ENCODE measurements around the gene OLR1.
A peak's percentile ranks its signal among the peaks of the same experiment; 100 is the strongest.
"Not testable (repeated sequence)": the region's sequence is repeated elsewhere in the genome, so short reads cannot be mapped to it uniquely, and the experiment has no call there.

OLR1 gene

DNA sequence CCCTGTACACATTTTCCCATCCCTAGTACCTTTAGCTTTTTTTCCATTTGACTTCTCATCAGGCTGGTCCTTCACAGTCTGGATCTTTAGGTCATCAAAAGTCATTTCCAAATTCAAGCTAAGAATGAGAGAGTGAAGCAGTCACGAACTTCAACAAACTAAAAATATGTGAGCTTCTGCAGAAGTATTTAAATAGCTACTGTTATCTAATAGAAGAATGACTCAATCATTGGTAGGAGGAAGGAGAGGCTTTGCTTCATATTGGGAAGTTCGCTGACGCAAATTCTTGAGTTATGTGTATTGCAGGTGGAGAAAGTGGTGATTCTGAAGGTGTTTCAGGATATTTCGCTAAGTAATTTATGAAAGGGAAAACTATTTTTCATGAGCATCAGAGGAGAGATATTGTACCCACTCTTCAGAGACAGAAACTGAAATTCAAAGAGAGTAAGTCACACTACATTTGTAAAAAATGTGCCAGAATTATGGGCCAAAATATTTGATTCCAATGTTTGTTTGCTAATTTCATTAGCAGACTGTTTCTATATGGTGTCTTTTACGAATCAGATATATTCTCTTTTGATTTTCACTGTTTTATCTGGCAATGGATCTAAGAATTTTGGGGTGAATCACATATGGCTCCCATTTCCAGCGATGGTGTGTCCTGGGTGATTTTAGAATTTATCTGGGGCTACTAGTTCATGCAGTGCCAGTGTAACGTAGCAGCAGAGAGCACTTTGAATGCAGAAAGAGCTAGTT is at the start of gene OLR1:
Gene OLR1, minus strand, starts transcription at position 160 of the 756 bp plus-strand sequence. Its CDS starts 55 bp downstream, at position 105.
- DNase-seq, result no peak

DNA sequence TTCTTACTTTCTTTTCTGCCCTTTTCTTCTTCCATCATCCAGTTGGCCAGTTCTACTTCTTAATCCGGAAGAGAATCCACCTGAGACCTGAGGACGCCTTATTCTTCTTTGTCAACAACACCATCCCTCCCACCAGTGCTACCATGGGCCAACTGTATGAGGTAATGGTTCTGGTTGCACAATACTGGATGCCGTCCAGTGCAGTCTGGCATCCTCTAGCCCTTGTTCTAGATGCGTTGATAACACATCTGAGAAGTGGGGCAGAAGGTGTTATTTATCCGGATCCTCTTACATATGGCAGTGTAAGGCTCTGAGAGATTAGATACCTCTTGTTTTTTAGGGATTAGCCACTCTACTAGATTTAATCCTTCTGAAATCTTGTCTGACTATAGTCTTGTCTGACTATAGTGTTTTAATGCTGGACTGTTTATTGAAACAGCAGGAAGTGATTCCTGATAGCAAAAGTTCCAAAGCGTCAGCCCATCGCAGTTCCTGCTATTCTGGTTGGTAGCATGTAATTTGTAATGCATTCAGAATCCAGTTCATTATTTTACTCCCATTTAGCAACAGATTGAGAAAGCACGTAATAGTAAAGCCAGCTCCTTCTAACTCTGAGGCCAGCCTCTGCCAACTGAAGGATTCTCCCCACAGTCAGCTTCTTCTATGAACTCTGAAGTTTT is 48.6 kb upstream of the OLR1 start:
- DNase-seq, result no peak

DNA sequence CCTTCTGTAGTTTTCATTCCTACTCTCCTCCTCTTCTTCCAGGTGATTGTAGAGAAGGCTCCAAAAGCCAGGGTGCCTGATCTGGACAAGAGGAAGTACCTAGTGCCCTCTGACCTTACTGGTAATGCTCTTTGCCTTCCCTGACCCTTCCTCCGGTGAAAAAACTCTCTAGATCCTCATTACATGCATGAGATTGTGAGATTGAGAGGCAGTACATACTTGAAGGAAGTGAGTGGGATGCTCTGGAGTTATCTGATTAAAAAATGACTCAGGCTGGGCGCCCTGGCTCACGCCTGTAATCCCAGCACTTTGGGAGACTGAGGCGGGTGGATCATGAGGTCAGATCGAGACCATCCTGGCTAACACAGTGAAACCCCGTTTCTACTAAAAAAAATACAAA is 46.1 kb upstream of the OLR1 start:
- no peak for DNase-seq

DNA sequence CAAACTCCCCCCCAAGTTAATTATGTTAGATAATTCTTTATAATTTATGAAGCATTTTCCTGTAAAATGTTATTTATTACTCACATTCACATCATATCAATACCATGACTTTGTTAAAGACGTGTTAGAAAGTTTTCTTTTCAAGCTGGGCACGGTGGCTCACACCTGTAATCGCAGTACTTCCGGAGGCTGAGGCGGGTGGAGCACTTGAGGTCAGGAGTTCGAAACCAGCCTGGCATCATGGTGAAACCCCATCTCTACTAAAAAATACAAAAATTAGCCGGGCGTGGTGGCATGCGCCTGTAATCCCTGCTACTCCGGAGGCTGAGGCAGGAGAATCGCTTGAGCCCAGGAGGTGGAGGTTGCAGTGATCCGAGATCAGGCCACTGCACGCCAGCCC is 44.0 kb upstream of the OLR1 start:
- peak; percentile 20 for DNase-seq

DNA sequence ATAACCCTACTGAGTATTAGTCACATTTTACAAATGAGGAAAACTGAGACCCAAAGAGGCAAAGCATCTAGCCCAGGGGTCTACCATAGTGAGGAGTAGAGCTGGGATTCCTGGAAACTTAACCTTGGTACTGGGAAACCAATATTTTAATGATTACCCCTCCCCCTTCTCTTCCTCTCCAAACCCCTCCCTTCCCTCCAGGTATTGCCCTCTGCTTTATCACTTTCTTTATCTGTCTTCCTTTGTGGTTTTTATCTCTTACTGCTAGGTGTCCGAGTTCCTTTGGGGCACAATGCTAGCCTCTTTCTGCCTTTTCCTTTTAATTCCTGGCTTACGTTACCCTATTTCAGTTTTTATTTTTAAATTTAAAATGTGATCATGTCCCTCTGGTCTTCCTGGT is 43.5 kb upstream of the OLR1 start:
- DNase-seq, result peak; percentile 7

DNA sequence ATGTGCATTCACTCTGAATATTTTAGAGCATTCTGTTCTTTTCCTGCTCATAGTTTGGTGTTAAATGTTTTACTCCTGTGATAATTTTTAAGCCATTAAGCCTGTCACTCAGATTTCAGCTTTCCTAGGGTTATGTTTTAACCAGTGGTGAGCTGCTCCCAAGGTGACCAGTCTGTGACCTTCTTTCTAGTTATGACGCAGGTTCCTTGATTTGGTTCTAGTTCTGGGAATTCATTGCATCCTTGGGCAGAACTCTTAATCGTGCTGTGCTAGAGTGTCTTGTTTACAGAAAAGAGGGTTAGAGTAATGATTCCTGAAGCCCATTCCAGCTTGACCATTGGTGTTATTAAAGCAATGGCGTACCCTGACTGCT is 42.9 kb upstream of the OLR1 start:
- DNase-seq, result no peak

DNA sequence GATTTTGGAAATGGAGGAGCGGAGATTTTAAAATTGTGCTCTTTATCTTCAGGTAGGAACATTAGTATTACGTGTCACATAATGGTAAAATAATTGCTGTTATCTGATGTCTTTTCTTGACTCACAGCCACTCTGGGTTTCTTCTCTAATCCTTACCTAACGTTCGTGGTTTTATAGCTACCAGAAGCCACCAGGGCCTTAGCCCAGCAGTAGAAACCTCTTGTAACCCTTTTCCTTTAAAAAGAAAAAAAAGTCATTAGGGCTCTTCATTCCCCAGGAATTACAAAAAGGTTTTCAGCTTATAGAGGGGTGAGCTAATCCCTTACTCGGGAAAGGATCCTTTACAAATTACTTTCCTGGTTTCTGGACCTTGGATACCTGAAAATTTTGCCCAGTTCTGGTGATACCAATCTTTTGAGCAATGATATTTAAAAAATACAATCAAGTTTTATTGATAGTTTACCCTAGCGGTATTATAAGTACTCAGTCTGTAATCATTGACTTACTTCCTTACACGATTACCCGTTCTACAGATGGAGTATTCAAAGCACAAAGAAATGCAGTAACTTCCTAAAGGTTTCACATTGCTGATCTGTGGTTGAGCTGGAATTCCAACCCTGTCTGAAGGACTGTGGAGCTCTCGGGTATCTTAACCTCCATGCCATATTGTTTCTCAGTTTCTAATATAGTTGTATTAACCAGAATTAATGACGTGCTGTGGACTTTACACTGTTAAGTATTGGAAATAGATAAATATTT is 42.4 kb upstream of the OLR1 start:
- no peak for DNase-seq

DNA sequence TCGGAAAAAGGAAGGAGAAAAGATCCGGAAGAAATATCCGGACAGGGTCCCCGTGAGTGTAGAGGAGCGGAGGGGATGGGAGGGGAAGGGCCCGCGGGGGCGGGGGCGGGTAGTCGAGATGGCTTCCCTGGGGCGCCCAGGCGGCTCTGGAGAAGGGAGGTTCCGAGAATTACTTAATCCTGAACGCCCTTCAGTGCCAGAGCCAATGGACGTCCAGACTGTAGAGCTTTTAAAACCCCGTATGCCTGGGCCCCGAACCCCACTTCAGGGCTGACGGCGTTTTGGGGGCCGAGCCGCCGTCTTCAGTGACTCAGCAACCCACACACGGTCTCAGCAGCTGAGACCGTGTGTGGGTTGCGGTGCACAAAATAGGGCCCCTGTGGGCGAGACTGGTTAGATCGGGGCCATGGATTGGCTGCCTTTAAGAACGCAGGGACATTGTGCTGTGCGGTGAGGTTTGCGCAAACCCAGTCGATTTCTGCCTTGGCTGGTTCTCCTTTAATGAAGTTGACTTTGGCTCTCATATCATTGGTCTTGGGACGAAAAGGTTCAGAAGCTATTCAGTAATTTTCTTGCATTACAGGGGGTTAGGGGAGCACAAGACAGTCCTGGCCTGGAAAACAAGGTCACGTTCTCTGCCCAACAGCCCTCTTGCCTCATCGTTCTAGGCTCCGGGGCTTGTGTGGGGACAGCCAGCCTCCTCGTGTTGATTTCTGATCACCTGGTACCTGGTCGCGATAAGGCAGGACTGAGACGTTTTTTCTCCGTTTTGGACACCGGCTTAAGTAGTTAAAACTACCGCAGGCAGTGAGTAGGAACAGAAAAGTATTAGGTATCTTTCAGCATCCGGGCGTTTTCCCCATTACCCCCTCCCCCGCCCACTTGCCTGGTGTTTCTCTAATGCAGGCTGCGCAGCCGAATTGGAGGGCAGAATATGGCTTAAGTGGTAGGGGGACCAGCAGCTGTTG is 41.5 kb upstream of the OLR1 start:
- peak; percentile 71 for DNase-seq

DNA sequence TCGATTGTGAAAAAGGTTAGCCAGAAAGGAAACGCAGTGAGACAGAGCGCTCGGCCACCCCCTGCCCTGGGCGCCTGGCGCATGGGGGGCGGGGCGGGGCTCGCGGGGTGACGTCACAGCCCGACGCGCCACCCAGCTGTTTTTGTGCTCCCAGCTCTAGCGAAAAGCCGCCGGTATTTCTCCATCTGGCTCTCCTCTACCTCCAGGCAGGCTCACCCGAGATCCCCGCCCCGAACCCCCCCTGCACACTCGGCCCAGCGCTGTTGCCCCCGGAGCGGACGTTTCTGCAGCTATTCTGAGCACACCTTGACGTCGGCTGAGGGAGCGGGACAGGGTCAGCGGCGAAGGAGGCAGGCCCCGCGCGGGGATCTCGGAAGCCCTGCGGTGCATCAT is 40.8 kb upstream of the OLR1 start, which contains the start of gene GABARAPL1:
Gene GABARAPL1, plus strand, starts transcription at position 139 of the 393 bp plus-strand sequence. Its CDS starts 253 bp downstream, at position 392.
- peak; percentile 73 for DNase-seq

DNA sequence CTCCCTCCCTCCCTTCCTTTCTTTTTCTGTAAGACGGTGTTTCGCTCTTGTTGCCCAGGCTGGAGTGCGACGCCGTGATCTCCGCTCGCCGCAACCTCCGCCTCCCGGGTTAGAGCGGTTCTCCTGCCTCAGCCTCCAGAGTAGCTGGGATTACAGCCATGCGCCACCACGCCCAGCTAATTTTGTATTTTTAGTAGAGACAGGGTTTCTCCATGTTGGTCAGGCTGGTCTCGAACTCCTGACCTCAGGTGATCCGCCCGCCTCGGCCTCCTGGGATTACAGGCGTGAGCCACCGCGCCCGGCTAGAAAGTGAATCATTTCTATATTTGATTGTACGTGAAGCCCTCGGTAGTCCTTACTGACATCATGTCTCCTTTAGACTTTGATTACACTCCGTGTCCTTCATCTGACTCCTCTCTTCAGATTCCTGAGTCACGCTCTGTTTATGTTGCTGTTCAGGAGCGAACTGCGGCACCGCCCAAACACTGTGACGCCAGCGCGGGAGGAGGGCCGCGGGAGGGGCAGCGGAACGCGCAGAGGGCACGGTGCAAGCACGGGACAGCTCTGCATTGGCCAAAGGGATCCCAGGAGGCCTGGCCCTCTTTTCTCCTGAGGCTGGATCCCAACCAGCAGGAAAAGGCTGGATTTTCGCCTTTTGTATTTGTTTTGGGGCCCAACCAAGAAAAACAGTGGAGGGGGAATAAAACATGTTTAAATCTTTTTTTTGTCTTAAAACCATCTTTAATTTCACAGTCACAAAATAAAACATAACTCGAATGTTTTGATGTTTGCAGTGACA is 40.2 kb upstream of the OLR1 start:
- DNase-seq, result peak; percentile 87

DNA sequence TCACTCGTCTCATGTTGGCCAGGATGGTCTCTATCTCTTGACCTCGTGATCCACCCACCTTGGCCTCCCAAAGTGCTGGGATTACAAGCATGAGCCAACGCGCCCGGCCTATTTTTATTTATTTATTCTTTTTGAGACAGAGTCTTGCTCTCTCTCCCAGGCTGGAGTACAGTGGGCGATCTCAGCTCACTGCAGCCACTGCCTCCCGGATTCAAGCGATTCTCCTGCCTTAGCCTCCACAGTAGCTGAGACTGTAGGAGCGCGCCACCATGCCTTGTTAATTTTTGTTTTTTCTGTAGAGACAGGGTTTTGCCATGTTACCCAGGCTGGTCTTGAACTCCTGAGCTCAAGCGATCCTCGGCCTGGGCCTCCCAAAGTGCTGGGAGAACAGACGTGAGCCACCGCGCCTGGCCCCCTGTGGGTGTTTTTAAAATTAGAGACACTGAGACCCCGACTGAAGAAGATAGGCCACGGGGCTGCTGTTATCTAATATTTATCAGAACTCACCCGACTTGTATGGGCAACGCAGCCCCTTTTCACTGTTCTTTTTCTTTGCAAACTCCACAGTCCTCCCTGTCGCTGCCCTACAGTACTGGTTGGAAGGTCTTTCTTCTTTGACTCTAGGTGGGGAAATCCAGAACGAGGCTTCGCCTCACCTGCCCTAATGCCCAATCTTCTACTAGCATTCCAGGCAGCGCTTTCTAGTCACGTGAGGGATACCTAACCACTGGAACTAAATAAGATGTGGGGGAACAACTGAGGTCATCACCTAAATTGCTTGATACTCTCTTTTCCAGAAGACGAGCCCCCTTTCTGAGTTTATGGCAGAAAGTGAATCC is 39.4 kb upstream of the OLR1 start:
- DNase-seq, result no peak

DNA sequence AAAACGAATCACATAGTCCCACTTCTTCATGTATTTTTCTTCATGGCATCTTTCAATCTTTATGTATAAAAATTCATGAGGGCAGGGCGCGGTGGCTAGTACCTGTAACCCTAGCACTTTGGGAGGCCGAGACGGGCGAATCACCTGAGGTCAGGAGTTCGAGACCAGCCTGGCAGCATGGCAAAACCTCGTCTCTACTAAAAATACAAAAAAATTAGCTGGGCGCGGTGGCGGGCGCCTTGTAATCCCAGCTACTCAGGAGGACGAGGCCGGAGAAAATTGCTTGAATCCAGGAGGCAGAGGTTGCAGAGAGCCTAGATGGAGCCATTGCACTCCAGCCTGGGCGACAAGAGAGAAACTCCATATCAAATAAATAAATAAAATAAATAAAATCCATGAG is 38.3 kb upstream of the OLR1 start:
- no peak for DNase-seq

DNA sequence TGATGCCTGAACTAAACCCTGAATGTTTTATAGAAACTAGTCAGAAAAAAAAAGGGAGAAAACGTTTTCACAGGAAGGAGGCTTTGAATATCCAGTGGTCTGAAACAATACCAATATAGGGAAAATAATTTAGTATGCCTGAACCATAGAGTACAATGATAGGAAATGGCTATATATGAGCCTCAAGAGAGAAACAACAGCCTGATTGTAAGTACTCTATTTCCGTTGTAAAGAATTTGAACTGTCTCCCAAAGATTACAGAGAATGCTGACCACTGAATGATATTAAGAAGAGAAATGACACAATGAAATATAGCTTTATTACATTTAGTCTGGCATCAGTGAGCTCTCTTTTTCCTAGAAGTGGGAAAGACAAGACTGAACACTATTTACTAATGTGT is 35.2 kb upstream of the OLR1 start:
- no peak for DNase-seq

DNA sequence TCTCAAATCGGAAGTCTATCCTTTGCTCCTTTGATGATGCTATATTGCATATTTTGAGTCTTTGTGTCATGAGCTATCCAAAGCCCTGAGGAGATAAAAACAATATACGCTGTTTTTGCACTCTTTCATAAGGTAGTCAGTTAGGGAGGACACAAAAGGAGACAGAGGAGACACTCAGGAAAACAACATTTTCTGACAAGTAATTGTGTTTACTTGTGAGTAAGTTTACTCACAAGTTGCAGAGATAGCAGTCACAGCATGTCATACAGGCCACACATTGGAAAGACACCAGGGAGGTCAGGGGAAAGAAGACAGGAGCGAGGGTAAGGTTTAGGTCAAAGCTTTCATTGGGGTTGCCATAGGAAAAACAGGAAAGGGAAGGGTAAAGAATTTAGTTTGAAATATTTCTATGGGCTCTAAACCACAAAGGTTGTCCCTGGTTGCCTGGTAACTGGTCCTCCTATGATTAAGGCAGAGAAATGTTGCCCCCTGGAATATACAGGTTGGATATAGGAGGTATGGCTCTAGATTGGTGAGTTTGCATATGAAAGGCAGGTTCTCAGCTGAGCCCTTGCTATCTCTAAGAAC is 33.4 kb upstream of the OLR1 start:
- no peak for DNase-seq

DNA sequence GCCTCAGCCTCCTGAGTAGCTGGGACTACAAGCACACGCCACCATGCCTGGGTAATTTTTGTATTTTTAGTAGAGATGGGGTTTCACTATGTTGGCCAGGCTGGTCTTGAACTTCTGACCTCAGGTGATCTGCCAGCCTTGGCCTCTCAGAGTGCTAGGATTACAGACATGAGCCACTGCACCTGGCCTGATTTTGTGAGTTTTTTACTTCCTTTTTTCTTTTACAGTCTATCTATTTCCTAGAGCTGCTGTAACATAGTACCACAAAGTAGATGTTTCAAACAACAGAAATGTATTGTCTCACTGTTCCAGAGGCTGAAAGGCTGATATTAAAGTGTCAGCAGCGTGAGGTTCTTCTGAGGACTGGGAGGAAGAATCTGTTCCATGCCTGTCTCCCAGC is 32.6 kb upstream of the OLR1 start:
- not testable (repeated sequence) for DNase-seq

DNA sequence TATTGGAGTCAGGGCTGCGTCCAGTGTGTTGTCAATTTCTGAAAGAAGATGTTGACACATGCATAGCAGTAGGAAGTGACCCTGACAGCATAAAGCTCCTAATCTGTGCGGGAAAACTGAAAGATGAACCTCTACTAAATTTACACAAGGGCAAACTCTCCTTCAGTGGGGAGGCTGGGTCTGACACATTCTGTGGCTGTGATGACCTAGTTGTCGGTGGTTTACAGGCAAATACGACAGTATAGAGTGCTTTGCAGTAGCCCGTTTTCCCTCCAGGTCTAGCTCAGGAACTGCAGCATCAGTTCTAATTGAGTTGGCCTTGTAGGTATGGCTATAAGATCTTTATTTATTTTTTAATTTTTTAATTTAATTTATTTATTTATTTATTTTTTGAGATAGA is 25.9 kb upstream of the OLR1 start:
- DNase-seq, result no peak

DNA sequence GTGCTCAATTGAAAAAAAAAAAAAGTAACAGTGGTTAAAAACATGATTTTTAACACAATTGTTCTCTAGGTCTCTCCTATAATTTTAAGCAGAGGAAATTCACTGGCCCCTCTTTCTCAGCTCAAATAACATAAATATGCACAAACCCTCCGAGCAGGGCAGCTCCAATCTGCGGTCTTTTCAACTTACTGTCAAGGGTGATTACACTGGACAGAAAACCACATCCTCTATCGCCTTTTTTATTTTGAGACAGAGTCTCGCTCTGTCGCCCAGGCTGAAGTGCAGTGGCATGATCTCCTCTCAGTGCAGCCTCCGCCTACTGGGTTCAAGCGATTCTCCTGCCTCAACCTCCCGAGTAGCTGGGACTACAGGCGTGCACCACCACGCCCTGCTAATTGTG is 24.3 kb upstream of the OLR1 start:
- no peak for DNase-seq

DNA sequence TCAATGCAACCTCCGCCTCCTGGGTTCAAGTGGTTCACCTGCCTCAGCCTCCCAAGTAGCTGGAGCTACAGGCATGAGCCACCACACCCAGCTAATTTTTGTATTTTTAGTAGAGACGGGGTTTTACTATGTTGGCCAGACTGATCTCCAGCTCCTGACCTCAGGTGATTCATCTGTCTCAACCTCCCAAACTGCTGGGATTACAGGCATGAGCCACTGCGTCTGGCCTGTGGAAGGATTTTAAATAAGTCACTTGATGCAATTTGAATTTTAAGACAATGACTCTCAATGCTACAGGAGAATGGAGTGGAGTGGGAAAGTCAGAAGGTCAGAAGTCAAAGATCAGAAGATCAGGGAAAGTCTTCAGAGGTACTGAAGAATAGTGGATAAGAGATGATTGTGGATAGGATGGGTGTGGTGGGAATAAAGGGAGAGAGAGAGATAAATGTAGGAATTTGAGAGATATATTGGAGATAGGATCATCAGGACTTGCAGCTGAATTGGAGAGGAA is 22.3 kb upstream of the OLR1 start:
- DNase-seq, result no peak

DNA sequence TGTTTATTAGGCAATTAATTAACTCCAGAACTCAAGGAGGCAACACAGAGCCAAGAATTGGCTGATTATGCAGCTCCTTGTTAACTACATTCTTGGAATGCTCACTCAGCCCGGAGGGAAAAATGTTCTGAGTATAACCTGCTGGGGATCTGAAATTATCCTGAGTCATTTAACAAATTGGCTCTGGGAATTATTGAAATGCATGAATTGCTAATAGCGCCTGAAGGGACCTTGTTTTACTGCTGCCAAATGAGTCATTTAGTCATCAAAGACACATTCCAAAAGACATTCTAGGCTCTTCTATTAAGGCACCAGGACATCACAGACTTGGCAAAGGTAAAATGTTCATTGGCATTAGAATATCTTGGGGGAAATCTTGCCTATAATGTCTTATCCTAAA is 19.9 kb upstream of the OLR1 start:
- DNase-seq, result no peak
